ENCODE data around the gene IL17C. TPM values are rescaled to one million over a fixed set of nuclear protein-coding genes. Genes with fewer than 3 reads are reported as not detected.

IL17C gene
- total RNA-seq, 2 donors from 2014 or later = 0.97 TPM; not detected in 1

- Histone ChIP-seq H3K27ac (no peak overlapping the region), H3K9me3 (no peaks in the 10 kb centered on the region), H3K27me3 (replicated peaks; ENCODE audit: insufficient read depth) (no peaks in the 10 kb centered on the region), H3K36me3 (peaks cover 0 to under 1% of the 10 kb centered on the region in 2 donors), H3K4me3 (no peak overlapping the region), H3K4me1 (replicated peaks) (no peaks in the 10 kb centered on the region)
- WGBS = 81% methylated on average over 18 of the region's 20 CpGs
- TF ChIP-seq POLR2A (IDR thresholded peaks at IDR 0.05) = no peak
- TF ChIP-seq CTCF (IDR thresholded peaks at IDR 0.05) = no peak
- TF ChIP-seq POLR2AphosphoS5 (IDR thresholded peaks at IDR 0.05) = no peak
- no peak for DNase-seq (ENCODE audit: low spot score)
- intact Hi-C loops (cut with DNase I) = no loop called here
These were observed 11.0 kb downstream of the IL17C start for GRCh38 chr16:88649195-88649923.

GRCh38 chr16:88649924-88650748 lies 11.8 kb downstream of the IL17C start:
- H3K27ac ChIP-seq = peak overlapping the region; percentile 13 to 26
- intact Hi-C loops (cut with DNase I) = no loop called here
- TF ChIP-seq CTCF (IDR thresholded peaks at IDR 0.05) (no peak), POLR2AphosphoS5 (IDR thresholded peaks at IDR 0.05) (no peak), POLR2A (IDR thresholded peaks at IDR 0.05) (no peak)
- H3K9me3 ChIP-seq = no peaks in the 10 kb centered on the region
- peaks cover 0 to 5% of the 10 kb centered on the region in 2 donors for H3K36me3 ChIP-seq
- WGBS = 20% methylated on average over 37 of the region's 37 CpGs
- peak overlapping the region; percentile 46 to 57 for H3K4me3 ChIP-seq
- no peaks in the 10 kb centered on the region for H3K27me3 ChIP-seq (replicated peaks; ENCODE audit: insufficient read depth)
- H3K4me1 ChIP-seq (replicated peaks) = no peaks in the 10 kb centered on the region
- no peak for DNase-seq (ENCODE audit: low spot score)

GRCh38 chr16:88650749-88651275 lies 12.4 kb downstream of the IL17C start, which contains the start of gene CYBA:
TSS of gene CYBA (minus strand) at chr16:88651053. CDS start at chr16:88651013, 40 bp downstream.
- Histone ChIP-seq H3K4me1 (replicated peaks) (no peaks in the 10 kb centered on the region), H3K27me3 (replicated peaks; ENCODE audit: insufficient read depth) (no peaks in the 10 kb centered on the region), H3K9me3 (no peaks in the 10 kb centered on the region), H3K4me3 (peak within 1 kb of the TSS; percentile 46 to 57), H3K27ac (peak within 1 kb of the TSS; percentile 13 to 26), H3K36me3 (peaks cover 0 to 5% of the 10 kb centered on the region in 2 donors)
- DNase-seq (ENCODE audit: low spot score) = peak; percentile 41
- WGBS = under 1% methylated on average over 21 of the region's 41 CpGs
- TF ChIP-seq POLR2A (IDR thresholded peaks at IDR 0.05) (peak; percentile 68), POLR2AphosphoS5 (IDR thresholded peaks at IDR 0.05) (no peak), CTCF (IDR thresholded peaks at IDR 0.05) (no peak)
- intact Hi-C loops (cut with DNase I) = no loop called here

- no peaks in the 10 kb centered on the region for H3K27me3 ChIP-seq (replicated peaks; ENCODE audit: insufficient read depth)
- no peak for DNase-seq (ENCODE audit: low spot score)
- no peaks in the 10 kb centered on the region for H3K9me3 ChIP-seq
- 43% methylated on average over 23 of the region's 24 CpGs for WGBS
- no peak for TF ChIP-seq POLR2AphosphoS5 (IDR thresholded peaks at IDR 0.05)
- no peak for TF ChIP-seq POLR2A (IDR thresholded peaks at IDR 0.05)
- no peak for TF ChIP-seq CTCF (IDR thresholded peaks at IDR 0.05)
- peak overlapping the region; percentile 13 to 26 for H3K27ac ChIP-seq
- H3K4me1 ChIP-seq (replicated peaks) = no peaks in the 10 kb centered on the region
- H3K4me3 ChIP-seq = peak overlapping the region; percentile 46 to 57
- intact Hi-C loops (cut with DNase I) = no loop called here
- peaks cover 0 to 5% of the 10 kb centered on the region in 2 donors for H3K36me3 ChIP-seq
These were observed 13.1 kb downstream of the IL17C start for GRCh38 chr16:88651276-88651988.

Data from prostate gland (tissue), 2 donors.